Spleen (tissue), 11 donors: ENCODE results near the gene ERCC1. TPM values are rescaled to one million over a fixed set of nuclear protein-coding genes. Genes with fewer than 3 reads are reported as not detected.

Experiments
- DNase-seq: peaks from one replicate; pipeline ENCODE4 v3.0.0-alpha.2; 2020
- H3K27ac ChIP-seq, 8 donors: fragments of 200-600 bp; sonication (generic) in 7 of 8; 1 replicate in 4 of 8; 2 replicates in 4 of 8; pipeline versions ENCODE4 v1.5.0 to v1.8.0; 2016 to 2021; ENCODE audit warnings: inconsistent platforms in 4 of 8, mild to moderate bottlenecking in 4 of 8, moderate library complexity in 1 of 8
- H3K27me3 ChIP-seq, 7 donors: fragments of 200-600 bp; sonication (generic) in 6 of 7; replicated peaks in 1 of 7; 1 replicate in 4 of 7; 2 replicates in 3 of 7; pipeline versions ENCODE4 v1.5.0 to v1.8.0; 2016 to 2021; ENCODE audit warnings: inconsistent platforms in 3 of 7, mild to moderate bottlenecking in 1 of 7
- H3K36me3 ChIP-seq, 6 donors: fragments of 200-600 bp; sonication (generic) in 5 of 6; 1 replicate in 4 of 6; 2 replicates in 2 of 6; pipeline versions ENCODE4 v1.5.0 to v1.8.0; 2016 to 2021; ENCODE audit warnings: inconsistent platforms in 2 of 6
- H3K4me1 ChIP-seq, 6 donors: fragments of 200-600 bp; sonication (generic) in 5 of 6; 1 replicate in 3 of 6; 2 replicates in 3 of 6; pipeline versions ENCODE4 v1.5.0 to v1.8.0; 2016 to 2021; ENCODE audit warnings: inconsistent platforms in 3 of 6
- H3K4me3 ChIP-seq, 8 donors: fragments of 200-600 bp; sonication (generic) in 7 of 8; 1 replicate in 4 of 8; 2 replicates in 4 of 8; pipeline versions ENCODE4 v1.5.0 to v1.8.0; 2016 to 2021; ENCODE audit warnings: inconsistent platforms in 4 of 8, mild to moderate bottlenecking in 4 of 8, moderate library complexity in 2 of 8
- H3K9me3 ChIP-seq, 8 donors: fragments of 200-600 bp; sonication (generic) in 7 of 8; 1 replicate in 4 of 8; 2 replicates in 4 of 8; pipeline versions ENCODE4 v1.5.0 to v1.8.0; 2016 to 2021; ENCODE audit warnings: inconsistent platforms in 4 of 8
- CTCF ChIP-seq, 11 experiments: fragments of 200-600 bp in 7 of 11; fragments of 450-650 bp in 4 of 11; sonication (generic) in 4 of 11; IDR thresholded peaks in 8 of 11; conservative IDR thresholded peaks in 3 of 11; 1 replicate in 7 of 11; 2 replicates in 4 of 11; pipeline versions ENCODE4 v1.4.0 to v1.8.0; 2016 to 2021; ENCODE audit warnings: antibody characterized with exemption in 11 of 11, inconsistent platforms in 4 of 11, mild to moderate bottlenecking in 1 of 11
- POLR2A ChIP-seq, 3 donors: fragments of 450-650 bp; IDR thresholded peaks; one replicate each; pipeline ENCODE4 v1.5.1; 2017; ENCODE audit warnings: antibody characterized with exemption in 3 of 3, mild to moderate bottlenecking in 1 of 3
- POLR2AphosphoS5 ChIP-seq, 3 donors: sonication (generic); formaldehyde crosslinking; IDR thresholded peaks; one replicate each; pipeline ENCODE4 v1.5.1; 2017; ENCODE audit warnings: antibody characterized with exemption in 3 of 3
- WGBS, 5 donors: extraction: QIAGEN DNeasy Blood & Tissue Kit in 3 of 5; methylation state at CpG; one replicate each; pipeline versions ENCODE4 v1.1.5 to v1.1.7; 2013 to 2018; 5-methylcytosine and 5-hydroxymethylcytosine counted together
- intact Hi-C: fragments of 100-400 bp; cut with DNase I; formaldehyde crosslinking; loops from one replicate; pipeline ENCODE4 v1.15.0; 2023; ENCODE audit warnings: low total_unique reads
- polyA plus RNA-seq, 3 donors: library from polyadenylated mRNA; stranded (reverse); fragments of 200-250 nt; gene quantifications; one replicate each; pipeline ENCODE4 v1.2.1, GENCODE V29; 2013
- total RNA-seq, 7 donors: library from RNA; depleted of rRNA in 3 of 7; stranded (reverse); fragments of >200 nt in 3 of 7; fragmentation: NEBNext Ultra II Directional in 4 of 7; extraction: Animal tissue kit (Norgen Biotek cat#: 25700) in 4 of 7; gene quantifications; one replicate each; pipeline versions ENCODE4 v1.1.0 to v1.2.1, GENCODE V29; 2016 to 2021
- donor health status: healthy with polysubstance abuse.
- donor health status: DM: no; HTN: no; CAD: no; lungs with moderate emphysema.
- donor health status: DM: no; HTN: no; CAD: no.
- donor health status: Bipolar disorder and iron deficiency.
- donor health status: healthy.
- donor health status: DM: no; HTN: no; CAD: no.
- donor health status: DM: yes; HTN: yes; CAD: no.

The ERCC1 gene
- total and polyA plus RNA-seq, 10 donors = 45.3 to 69.4 (median 54.1) TPM

- TF ChIP-seq POLR2A (IDR thresholded peaks at IDR 0.05) (no peak), CTCF (IDR thresholded peaks at IDR 0.05 in 8 of 11, conservative IDR thresholded peaks at IDR 0.05 in 3 of 11) (no peak), POLR2AphosphoS5 (IDR thresholded peaks at IDR 0.05) (no peak)
- DNase-seq = no peak
- Histone ChIP-seq H3K36me3 (peaks cover 0 to 11% (median 0%) of the 10 kb centered on the region in 6 donors), H3K4me1 (peaks cover 4 to 40% (median 17%) of the 10 kb centered on the region in 6 donors), H3K4me3 (no peak overlapping the region), H3K27me3 (peaks cover 0 to 52% (median 6%) of the 10 kb centered on the region in 7 donors), H3K9me3 (no peaks in the 10 kb centered on the region), H3K27ac (no peak overlapping the region)
- intact Hi-C loops = no loop called here
- WGBS, 5 donors = 25 to 48% (median 46%) methylated on average over 39 to 58 of the region's 59 CpGs
These were observed 27.7 kb downstream of the ERCC1 start for GRCh38 chr19:45395821-45396617.

- Histone ChIP-seq H3K27ac (no peak overlapping the region), H3K9me3 (no peaks in the 10 kb centered on the region), H3K4me3 (no peak overlapping the region), H3K4me1 (peaks cover 0 to 17% (median 0%) of the 10 kb centered on the region in 6 donors), H3K27me3 (peaks cover 0 to 31% (median 6%) of the 10 kb centered on the region in 7 donors), H3K36me3 (peaks cover 0 to 11% (median 0%) of the 10 kb centered on the region in 6 donors)
- WGBS, 5 donors = 91 to 95% (median 93%) methylated on average over 12 to 21 of the region's 21 CpGs
- no peak for TF ChIP-seq CTCF (IDR thresholded peaks at IDR 0.05 in 8 of 11, conservative IDR thresholded peaks at IDR 0.05 in 3 of 11)
- TF ChIP-seq POLR2AphosphoS5 (IDR thresholded peaks at IDR 0.05) = no peak
- no peak for TF ChIP-seq POLR2A (IDR thresholded peaks at IDR 0.05)
- intact Hi-C loops = no loop called here
- no peak for DNase-seq
These were observed 31.6 kb downstream of the ERCC1 start for GRCh38 chr19:45391871-45392665.

- TF ChIP-seq CTCF (IDR thresholded peaks at IDR 0.05 in 8 of 11, conservative IDR thresholded peaks at IDR 0.05 in 3 of 11) = no peak
- no peak for TF ChIP-seq POLR2AphosphoS5 (IDR thresholded peaks at IDR 0.05)
- TF ChIP-seq POLR2A (IDR thresholded peaks at IDR 0.05) = no peak
- no peak overlapping the region for H3K4me3 ChIP-seq
- 77 to 94% (median 82%) methylated on average over 3 of the region's 3 CpGs for WGBS, 5 donors
- peaks cover 0 to 10% (median 0%) of the 10 kb centered on the region in 6 donors for H3K4me1 ChIP-seq
- no peak for DNase-seq
- H3K27me3 ChIP-seq = peaks cover 0 to 31% (median 8%) of the 10 kb centered on the region in 7 donors
- H3K27ac ChIP-seq = no peak overlapping the region
- no peaks in the 10 kb centered on the region for H3K9me3 ChIP-seq
- intact Hi-C loops = no loop called here
- H3K36me3 ChIP-seq = peaks cover 0 to 9% (median 0%) of the 10 kb centered on the region in 6 donors
These were observed 32.4 kb downstream of the ERCC1 start for GRCh38 chr19:45391346-45391745.
